Adrenal gland (tissue), 12 donors: ENCODE measurements around the gene XG. TPM values are rescaled to one million over a fixed set of nuclear protein-coding genes. Genes with fewer than 3 reads are reported as not detected.
"Not testable (repeated sequence)": the region's sequence is repeated elsewhere in the genome, so short reads cannot be mapped to it uniquely, and the experiment has no call there.

ENCODE experiments used
- DNase-seq, 7 donors: peaks; one replicate each; pipeline ENCODE4 v3.0.0-alpha.2; 2019 to 2020
- H3K27ac ChIP-seq, 5 donors: fragments of 200-600 bp; sonication (generic) in 4 of 5; 1 replicate in 3 of 5; 2 replicates in 2 of 5; pipeline versions ENCODE4 v1.5.1 to v1.8.0; 2016 to 2020; ENCODE audit warnings: mild to moderate bottlenecking in 1 of 5
- H3K27me3 ChIP-seq: fragments of 200-600 bp; 2 replicates; pipeline ENCODE4 v1.8.0; 2021
- H3K36me3 ChIP-seq, 2 donors: fragments of 200-600 bp; replicated peaks in 1 of 2; 1 replicate in 1 of 2; 2 replicates in 1 of 2; pipeline versions ENCODE4 v1.5.1 to v1.8.0; 2018 to 2022
- H3K4me1 ChIP-seq, 2 donors: fragments of 200-600 bp; replicated peaks in 1 of 2; 1 replicate in 1 of 2; 2 replicates in 1 of 2; pipeline versions ENCODE4 v1.5.1 to v1.8.0; 2018 to 2021
- H3K4me3 ChIP-seq, 4 donors: fragments of 200-600 bp; sonication (generic) in 3 of 4; one replicate each; pipeline ENCODE4 v1.5.1; 2016 to 2018
- H3K9me3 ChIP-seq, 3 donors: fragments of 200-600 bp; sonication (generic) in 1 of 3; replicated peaks in 1 of 3; 1 replicate in 2 of 3; 2 replicates in 1 of 3; pipeline versions ENCODE4 v1.5.1 to v1.8.0; 2016 to 2021
- POLR2A ChIP-seq, 2 donors: fragments of 450-650 bp; IDR thresholded peaks; one replicate each; pipeline ENCODE4 v1.6.1; 2017; ENCODE audit warnings: antibody characterized with exemption in 2 of 2, mild to moderate bottlenecking in 2 of 2, moderate library complexity in 1 of 2
- WGBS, 4 donors: extraction: QIAGEN DNeasy Blood & Tissue Kit in 2 of 4; methylation state at CpG; one replicate each; pipeline versions ENCODE4 v1.1.5 to v1.1.7; 2013 to 2017; 5-methylcytosine and 5-hydroxymethylcytosine counted together
- intact Hi-C, 2 donors: fragments of 100-400 bp; cut with DNase I; formaldehyde crosslinking; loops; one replicate each; pipeline versions ENCODE4 v1.14.1 to v1.15.0; 2022 to 2023
- polyA plus RNA-seq, 3 donors: library from polyadenylated mRNA; stranded (reverse); fragments of 200-250 nt in 2 of 3; fragments of 350-450 nt in 1 of 3; fragmentation: Illumina TruSeq in 1 of 3; extraction: RNeasy Lipid Tissue Mini Kit (QIAGEN cat#74804) in 1 of 3; gene quantifications; one replicate each; pipeline ENCODE4 v1.2.3, GENCODE V29; 2013 to 2014
- total RNA-seq, 9 donors: library from RNA; depleted of rRNA in 4 of 9; stranded (reverse); fragments of >200 nt in 4 of 9; fragments of 120-200 nt in 1 of 9; fragmentation: NEBNext Ultra II Directional in 1 of 9; extraction: Animal tissue kit (Norgen Biotek cat#: 25700) in 1 of 9; gene quantifications; one replicate each; pipeline versions ENCODE4 v1.1.0 to v1.2.4, GENCODE V29; 2013 to 2023
- TF ChIP-seq, protein P1 (sequence below), 6 experiments: fragments of 450-650 bp in 4 of 6; fragments of 200-600 bp in 2 of 6; sonication (generic) in 1 of 6; IDR thresholded peaks; 1 replicate in 5 of 6; 2 replicates in 1 of 6; pipeline versions ENCODE4 v1.5.1 to v1.8.0; 2016 to 2021; ENCODE audit warnings: antibody characterized with exemption in 6 of 6, mild to moderate bottlenecking in 2 of 6, moderate library complexity in 1 of 6
- donor health status: healthy with polysubstance abuse.
- donor health status: Bipolar disorder and iron deficiency.
- donor health status: DM: yes; HTN: yes; CAD: no.
- donor health status: DM: no; HTN: no; CAD: no.
- donor health status: DM: no; HTN: no; CAD: no.
- donor health status: DM: yes; HTN: yes; CAD: no.

The XG gene
- total and polyA plus RNA-seq, 12 donors: 0.06 to 0.07 TPM; not detected in 10

DNA sequence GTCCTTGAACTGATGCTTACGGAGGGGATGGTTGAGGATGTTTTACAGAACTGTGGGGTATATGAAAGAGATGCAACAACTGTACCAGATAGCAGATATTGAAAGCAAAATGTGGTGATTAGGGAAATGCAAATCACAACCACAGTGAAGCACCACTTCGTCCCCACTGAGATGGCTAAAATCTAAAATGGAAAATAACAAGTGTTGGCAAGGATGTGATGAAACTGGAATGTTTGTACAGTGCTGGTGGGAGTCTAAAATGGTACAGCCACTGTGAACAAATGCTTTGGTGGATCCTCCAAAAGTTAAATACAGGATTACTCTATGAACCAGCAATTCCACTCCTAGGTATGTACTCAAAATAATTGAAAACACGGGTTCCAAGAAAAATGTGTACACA, 22.9 kb downstream of the XG start:
- H3K4me3 ChIP-seq: no peak overlapping the region
- no peaks in the 10 kb centered on the region for H3K4me1 ChIP-seq
- H3K27ac ChIP-seq: no peak overlapping the region
- WGBS, 4 donors: 93 to 96% (median 95%) methylated on average over 3 of the region's 3 CpGs
- H3K27me3 ChIP-seq: no peaks in the 10 kb centered on the region
- intact Hi-C loops: no loop called here
- no peaks in the 10 kb centered on the region for H3K9me3 ChIP-seq
- no peak for DNase-seq
- no peak for TF ChIP-seq POLR2A (IDR thresholded peaks at IDR 0.05)
- TF ChIP-seq, protein P1, sequence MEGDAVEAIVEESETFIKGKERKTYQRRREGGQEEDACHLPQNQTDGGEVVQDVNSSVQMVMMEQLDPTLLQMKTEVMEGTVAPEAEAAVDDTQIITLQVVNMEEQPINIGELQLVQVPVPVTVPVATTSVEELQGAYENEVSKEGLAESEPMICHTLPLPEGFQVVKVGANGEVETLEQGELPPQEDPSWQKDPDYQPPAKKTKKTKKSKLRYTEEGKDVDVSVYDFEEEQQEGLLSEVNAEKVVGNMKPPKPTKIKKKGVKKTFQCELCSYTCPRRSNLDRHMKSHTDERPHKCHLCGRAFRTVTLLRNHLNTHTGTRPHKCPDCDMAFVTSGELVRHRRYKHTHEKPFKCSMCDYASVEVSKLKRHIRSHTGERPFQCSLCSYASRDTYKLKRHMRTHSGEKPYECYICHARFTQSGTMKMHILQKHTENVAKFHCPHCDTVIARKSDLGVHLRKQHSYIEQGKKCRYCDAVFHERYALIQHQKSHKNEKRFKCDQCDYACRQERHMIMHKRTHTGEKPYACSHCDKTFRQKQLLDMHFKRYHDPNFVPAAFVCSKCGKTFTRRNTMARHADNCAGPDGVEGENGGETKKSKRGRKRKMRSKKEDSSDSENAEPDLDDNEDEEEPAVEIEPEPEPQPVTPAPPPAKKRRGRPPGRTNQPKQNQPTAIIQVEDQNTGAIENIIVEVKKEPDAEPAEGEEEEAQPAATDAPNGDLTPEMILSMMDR (IDR thresholded peaks at IDR 0.05): no peak
- no peaks in the 10 kb centered on the region for H3K36me3 ChIP-seq

DNA sequence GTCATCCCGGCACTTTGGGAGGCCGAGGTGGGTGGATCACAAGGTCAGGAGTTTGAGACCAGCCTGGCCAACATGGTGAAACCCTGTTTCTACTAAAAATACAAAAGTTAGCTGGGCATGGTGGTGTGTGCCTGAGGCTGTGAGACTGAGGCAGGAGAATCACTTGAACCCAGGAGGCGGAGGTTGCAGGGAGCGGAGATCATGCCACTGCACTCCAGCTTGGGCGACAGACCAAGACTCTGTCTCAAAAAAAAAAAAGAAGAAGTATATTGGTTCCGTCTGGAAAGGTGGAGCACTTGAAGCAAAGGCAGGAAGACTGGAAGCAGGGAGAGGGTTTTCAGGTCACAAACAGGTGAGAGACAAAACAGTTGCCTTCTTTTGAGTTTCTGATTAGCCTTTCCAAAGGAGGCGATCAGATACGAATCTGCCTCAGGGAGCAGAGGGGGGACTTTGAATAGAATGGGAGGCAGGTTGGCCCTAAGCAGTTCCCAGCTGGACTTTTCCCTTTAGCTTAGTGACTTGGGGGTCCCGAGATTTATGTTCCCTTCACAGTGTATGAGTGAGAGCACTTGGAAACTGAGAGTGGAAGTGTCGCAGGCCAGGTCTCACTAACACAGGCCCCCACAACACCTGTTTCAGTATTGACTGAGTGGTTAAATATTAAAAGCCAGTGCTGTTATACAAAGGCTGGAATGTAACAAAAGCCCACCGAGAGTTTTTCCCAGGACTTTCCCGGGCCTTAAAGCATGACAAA, 28.8 kb downstream of the XG start:
- H3K4me3 ChIP-seq, H3K4me1 ChIP-seq, intact Hi-C loops, H3K27me3 ChIP-seq, H3K36me3 ChIP-seq, DNase-seq, H3K9me3 ChIP-seq, H3K27ac ChIP-seq: not testable (repeated sequence)
- 71 to 74% (median 72%) methylated on average over 11 to 12 of the region's 12 CpGs for WGBS, 4 donors

DNA sequence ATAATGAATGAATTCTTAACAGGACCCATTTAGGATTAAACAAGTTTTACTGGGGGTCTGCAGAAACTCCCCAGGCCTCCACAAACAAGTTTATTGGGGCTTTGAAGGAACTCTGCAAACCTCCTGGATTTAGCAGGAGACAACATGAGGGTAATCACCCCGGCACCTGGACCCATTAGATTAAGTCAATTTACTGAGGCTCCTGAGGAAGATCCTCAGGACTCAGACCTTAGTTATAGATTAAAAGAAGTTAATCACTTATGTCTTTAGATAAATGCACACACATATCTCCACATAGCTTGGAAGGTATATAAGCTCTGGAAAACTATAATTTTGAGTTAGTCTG, 29.4 kb downstream of the XG start:
- no peak overlapping the region for H3K27ac ChIP-seq
- H3K4me3 ChIP-seq: no peak overlapping the region
- no peaks in the 10 kb centered on the region for H3K36me3 ChIP-seq
- no peak for TF ChIP-seq POLR2A (IDR thresholded peaks at IDR 0.05)
- TF ChIP-seq, protein P1 (IDR thresholded peaks at IDR 0.05): no peak
- no peaks in the 10 kb centered on the region for H3K4me1 ChIP-seq
- WGBS, 4 donors: 91 to 100% (median 99%) methylated on average over 1 of the region's 1 CpG
- H3K9me3 ChIP-seq: no peaks in the 10 kb centered on the region
- no peak for DNase-seq
- no peaks in the 10 kb centered on the region for H3K27me3 ChIP-seq
- intact Hi-C loops: no loop called here

DNA sequence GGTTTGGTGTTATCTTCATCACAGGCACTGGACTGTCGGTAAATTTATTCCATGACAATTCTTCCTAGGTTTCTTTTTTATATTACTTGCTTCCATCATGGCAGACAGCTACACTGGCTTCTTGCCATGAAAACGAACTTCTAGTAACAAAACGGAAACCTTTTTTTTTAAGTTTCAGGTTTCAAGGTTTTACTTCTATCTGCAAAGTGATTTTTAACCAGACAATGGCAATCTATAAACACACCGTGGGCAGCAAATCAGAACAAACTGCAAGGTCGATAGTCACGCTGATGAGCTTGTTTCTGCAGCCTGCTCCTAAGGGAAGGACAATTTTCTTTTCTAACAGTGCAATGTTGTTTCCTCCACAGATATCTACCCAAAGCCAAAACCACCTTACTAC, 29.9 kb downstream of the XG start:
- TF ChIP-seq, protein P1 (IDR thresholded peaks at IDR 0.05): no peak
- no peak for TF ChIP-seq POLR2A (IDR thresholded peaks at IDR 0.05)
- H3K4me1 ChIP-seq: no peaks in the 10 kb centered on the region
- WGBS, 4 donors: 13 to 23% (median 21%) methylated on average over 6 of the region's 6 CpGs
- peak in 1 of 7 donors; percentile 8 for DNase-seq
- H3K27ac ChIP-seq: no peak overlapping the region
- no peak overlapping the region for H3K4me3 ChIP-seq
- intact Hi-C loops: no loop called here
- H3K27me3 ChIP-seq: no peaks in the 10 kb centered on the region
- no peaks in the 10 kb centered on the region for H3K36me3 ChIP-seq
- no peaks in the 10 kb centered on the region for H3K9me3 ChIP-seq

DNA sequence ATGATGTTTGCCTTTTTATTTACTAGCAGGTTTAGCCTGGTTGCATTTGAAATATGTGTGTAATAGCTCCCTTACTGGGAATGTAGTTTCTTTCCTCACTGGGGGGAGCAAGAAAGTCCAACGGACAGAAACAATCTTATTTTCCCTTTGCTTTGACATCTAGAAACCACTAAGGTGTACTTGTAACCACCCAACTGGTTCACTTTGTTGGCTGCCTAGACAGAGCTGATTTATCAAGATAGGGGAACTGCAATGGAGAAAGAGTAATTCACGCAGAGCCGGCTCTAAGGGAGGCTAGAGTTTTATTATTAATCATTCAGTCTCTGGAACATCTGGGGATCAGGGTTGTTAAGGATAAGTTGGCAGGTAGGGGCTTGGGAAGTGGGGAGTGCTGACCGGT, 30.3 kb downstream of the XG start:
- Histone ChIP-seq H3K27me3 (no peaks in the 10 kb centered on the region), H3K4me3 (no peak overlapping the region), H3K9me3 (no peaks in the 10 kb centered on the region), H3K4me1 (no peaks in the 10 kb centered on the region), H3K27ac (no peak overlapping the region), H3K36me3 (no peaks in the 10 kb centered on the region)
- WGBS, 4 donors: 48 to 59% (median 54%) methylated on average over 3 to 4 of the region's 4 CpGs
- DNase-seq: no peak
- TF ChIP-seq, protein P1 (IDR thresholded peaks at IDR 0.05): no peak
- TF ChIP-seq POLR2A (IDR thresholded peaks at IDR 0.05): no peak
- intact Hi-C loops: no loop called here
